ENCODE measurements around the gene ASZ1. TPM values are rescaled to one million over a fixed set of nuclear protein-coding genes. Genes with fewer than 3 reads are reported as not detected.

The ASZ1 gene
- total RNA-seq, 1 donor from 2014 or later = not detected

GRCh38 chr7:117383483-117384189 is 43.7 kb downstream of the ASZ1 start:
- H3K4me3 Mint-ChIP-seq (ENCODE audit: unreplicated experiment) = no peak overlapping the region
- no peaks in the 10 kb centered on the region for H3K9me3 Mint-ChIP-seq (ENCODE audit: unreplicated experiment)
- TF ChIP-seq, protein P1, sequence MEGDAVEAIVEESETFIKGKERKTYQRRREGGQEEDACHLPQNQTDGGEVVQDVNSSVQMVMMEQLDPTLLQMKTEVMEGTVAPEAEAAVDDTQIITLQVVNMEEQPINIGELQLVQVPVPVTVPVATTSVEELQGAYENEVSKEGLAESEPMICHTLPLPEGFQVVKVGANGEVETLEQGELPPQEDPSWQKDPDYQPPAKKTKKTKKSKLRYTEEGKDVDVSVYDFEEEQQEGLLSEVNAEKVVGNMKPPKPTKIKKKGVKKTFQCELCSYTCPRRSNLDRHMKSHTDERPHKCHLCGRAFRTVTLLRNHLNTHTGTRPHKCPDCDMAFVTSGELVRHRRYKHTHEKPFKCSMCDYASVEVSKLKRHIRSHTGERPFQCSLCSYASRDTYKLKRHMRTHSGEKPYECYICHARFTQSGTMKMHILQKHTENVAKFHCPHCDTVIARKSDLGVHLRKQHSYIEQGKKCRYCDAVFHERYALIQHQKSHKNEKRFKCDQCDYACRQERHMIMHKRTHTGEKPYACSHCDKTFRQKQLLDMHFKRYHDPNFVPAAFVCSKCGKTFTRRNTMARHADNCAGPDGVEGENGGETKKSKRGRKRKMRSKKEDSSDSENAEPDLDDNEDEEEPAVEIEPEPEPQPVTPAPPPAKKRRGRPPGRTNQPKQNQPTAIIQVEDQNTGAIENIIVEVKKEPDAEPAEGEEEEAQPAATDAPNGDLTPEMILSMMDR (IDR thresholded peaks at IDR 0.05; ENCODE audit: unreplicated experiment) = no peak
- no peak for DNase-seq (ENCODE audit: low spot score)
- no peak overlapping the region for H3K27ac Mint-ChIP-seq (ENCODE audit: unreplicated experiment)
- no peaks in the 10 kb centered on the region for H3K27me3 Mint-ChIP-seq (ENCODE audit: unreplicated experiment)
- H3K4me1 Mint-ChIP-seq (ENCODE audit: unreplicated experiment) = no peaks in the 10 kb centered on the region
- no peaks in the 10 kb centered on the region for H3K36me3 Mint-ChIP-seq (ENCODE audit: low read depth, unreplicated experiment)

DNA sequence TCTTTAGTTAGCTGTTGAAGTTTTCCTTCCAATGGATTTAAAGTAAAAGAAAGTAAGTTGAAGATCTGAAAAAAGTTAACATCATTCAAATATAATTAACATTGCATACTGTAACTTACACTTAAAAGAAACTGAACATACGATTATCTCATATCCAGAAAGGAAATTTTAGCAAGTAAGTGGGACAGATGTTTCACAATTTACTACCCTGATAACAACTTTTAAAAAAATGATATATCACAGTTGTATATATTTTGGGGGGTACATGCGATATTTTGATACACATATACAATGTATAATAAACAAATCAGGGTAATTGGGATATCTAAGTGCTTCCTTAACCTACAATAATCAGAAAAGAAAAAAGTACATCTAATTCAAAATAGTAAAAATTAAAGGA is 44.2 kb downstream of the ASZ1 start:
- Mint-ChIP-seq H3K4me1 (ENCODE audit: unreplicated experiment) (no peaks in the 10 kb centered on the region), H3K9me3 (ENCODE audit: unreplicated experiment) (no peaks in the 10 kb centered on the region), H3K27ac (ENCODE audit: unreplicated experiment) (no peak overlapping the region), H3K36me3 (ENCODE audit: low read depth, unreplicated experiment) (no peaks in the 10 kb centered on the region), H3K4me3 (ENCODE audit: unreplicated experiment) (no peak overlapping the region), H3K27me3 (ENCODE audit: unreplicated experiment) (no peaks in the 10 kb centered on the region)
- TF ChIP-seq, protein P1 (IDR thresholded peaks at IDR 0.05; ENCODE audit: unreplicated experiment) = no peak
- DNase-seq (ENCODE audit: low spot score) = no peak

GRCh38 chr7:117381362-117381761 is 45.9 kb downstream of the ASZ1 start:
- Mint-ChIP-seq H3K27ac (ENCODE audit: unreplicated experiment) (no peak overlapping the region), H3K9me3 (ENCODE audit: unreplicated experiment) (no peaks in the 10 kb centered on the region), H3K4me1 (ENCODE audit: unreplicated experiment) (no peaks in the 10 kb centered on the region), H3K4me3 (ENCODE audit: unreplicated experiment) (no peak overlapping the region), H3K36me3 (ENCODE audit: low read depth, unreplicated experiment) (no peaks in the 10 kb centered on the region), H3K27me3 (ENCODE audit: unreplicated experiment) (no peaks in the 10 kb centered on the region)
- TF ChIP-seq, protein P1 (IDR thresholded peaks at IDR 0.05; ENCODE audit: unreplicated experiment) = no peak
- no peak for DNase-seq (ENCODE audit: low spot score)

- no peak overlapping the region for H3K27ac Mint-ChIP-seq (ENCODE audit: unreplicated experiment)
- no peak for DNase-seq (ENCODE audit: low spot score)
- H3K4me3 Mint-ChIP-seq (ENCODE audit: unreplicated experiment) = no peak overlapping the region
- no peaks in the 10 kb centered on the region for H3K4me1 Mint-ChIP-seq (ENCODE audit: unreplicated experiment)
- H3K36me3 Mint-ChIP-seq (ENCODE audit: low read depth, unreplicated experiment) = no peaks in the 10 kb centered on the region
- TF ChIP-seq, protein P1 (IDR thresholded peaks at IDR 0.05; ENCODE audit: unreplicated experiment) = no peak
- no peaks in the 10 kb centered on the region for H3K27me3 Mint-ChIP-seq (ENCODE audit: unreplicated experiment)
- no peaks in the 10 kb centered on the region for H3K9me3 Mint-ChIP-seq (ENCODE audit: unreplicated experiment)
These were observed 51.9 kb downstream of the ASZ1 start for GRCh38 chr7:117375380-117375779.

GRCh38 chr7:117372073-117372472 is 55.2 kb downstream of the ASZ1 start:
- DNase-seq (ENCODE audit: low spot score) = no peak
- H3K36me3 Mint-ChIP-seq (ENCODE audit: low read depth, unreplicated experiment) = no peaks in the 10 kb centered on the region
- no peak overlapping the region for H3K27ac Mint-ChIP-seq (ENCODE audit: unreplicated experiment)
- no peaks in the 10 kb centered on the region for H3K27me3 Mint-ChIP-seq (ENCODE audit: unreplicated experiment)
- H3K4me1 Mint-ChIP-seq (ENCODE audit: unreplicated experiment) = no peaks in the 10 kb centered on the region
- H3K9me3 Mint-ChIP-seq (ENCODE audit: unreplicated experiment) = no peaks in the 10 kb centered on the region
- TF ChIP-seq, protein P1 (IDR thresholded peaks at IDR 0.05; ENCODE audit: unreplicated experiment) = no peak
- no peak overlapping the region for H3K4me3 Mint-ChIP-seq (ENCODE audit: unreplicated experiment)
